NB4 (cell line): ENCODE data around the gene SLC26A9.

Source experiments
- POLR2A ChIP-seq: IDR thresholded peaks from 2 replicates; pipeline ENCODE4 v1.6.1; 2011; ENCODE audit warnings: mild to moderate bottlenecking; ENCODE audit not compliant: insufficient read length; ENCODE audit errors: extremely low read depth
- TF ChIP-seq, protein P1 (sequence below): IDR thresholded peaks from one replicate; pipeline ENCODE4 v1.5.1; 2012; ENCODE audit warnings: low read depth, low read length
- TF ChIP-seq, protein P2 (sequence below): IDR thresholded peaks from 2 replicates; pipeline ENCODE4 v1.6.1; 2011; ENCODE audit warnings: low read depth, low read length

DNA sequence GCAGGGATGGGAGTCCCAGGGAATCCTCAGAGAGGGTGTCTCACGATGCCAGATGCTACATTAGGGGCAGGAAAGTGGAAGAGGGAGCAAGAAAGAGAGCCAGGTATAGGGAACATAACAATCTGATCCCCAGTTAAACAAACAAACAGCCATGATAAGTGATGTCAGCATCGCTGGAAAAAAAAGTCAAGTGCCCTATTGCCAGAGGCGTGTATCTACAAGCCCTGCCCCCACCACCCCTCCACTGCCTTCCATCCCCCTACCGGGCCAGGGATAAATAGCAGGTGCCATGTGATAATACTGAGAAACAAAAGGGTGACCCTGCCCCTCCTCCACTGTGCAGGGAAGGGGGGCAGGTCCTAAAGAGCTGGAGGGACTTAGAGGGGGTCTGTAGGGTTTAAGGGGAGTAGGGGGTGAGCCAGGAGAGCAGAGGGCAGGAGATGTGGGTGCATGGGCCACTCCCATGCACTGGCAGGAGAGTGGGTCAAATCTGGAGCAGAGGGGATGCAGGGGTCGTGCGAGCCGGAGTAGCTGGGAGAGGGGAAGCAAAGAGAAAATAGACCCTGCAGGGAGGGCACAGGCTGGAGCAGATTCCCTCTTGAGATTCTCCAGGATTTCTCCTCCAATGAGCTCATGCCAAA lies 3.4 kb downstream of the SLC26A9 start:
- no peak for TF ChIP-seq POLR2A
- TF ChIP-seq, protein P1, sequence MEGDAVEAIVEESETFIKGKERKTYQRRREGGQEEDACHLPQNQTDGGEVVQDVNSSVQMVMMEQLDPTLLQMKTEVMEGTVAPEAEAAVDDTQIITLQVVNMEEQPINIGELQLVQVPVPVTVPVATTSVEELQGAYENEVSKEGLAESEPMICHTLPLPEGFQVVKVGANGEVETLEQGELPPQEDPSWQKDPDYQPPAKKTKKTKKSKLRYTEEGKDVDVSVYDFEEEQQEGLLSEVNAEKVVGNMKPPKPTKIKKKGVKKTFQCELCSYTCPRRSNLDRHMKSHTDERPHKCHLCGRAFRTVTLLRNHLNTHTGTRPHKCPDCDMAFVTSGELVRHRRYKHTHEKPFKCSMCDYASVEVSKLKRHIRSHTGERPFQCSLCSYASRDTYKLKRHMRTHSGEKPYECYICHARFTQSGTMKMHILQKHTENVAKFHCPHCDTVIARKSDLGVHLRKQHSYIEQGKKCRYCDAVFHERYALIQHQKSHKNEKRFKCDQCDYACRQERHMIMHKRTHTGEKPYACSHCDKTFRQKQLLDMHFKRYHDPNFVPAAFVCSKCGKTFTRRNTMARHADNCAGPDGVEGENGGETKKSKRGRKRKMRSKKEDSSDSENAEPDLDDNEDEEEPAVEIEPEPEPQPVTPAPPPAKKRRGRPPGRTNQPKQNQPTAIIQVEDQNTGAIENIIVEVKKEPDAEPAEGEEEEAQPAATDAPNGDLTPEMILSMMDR: peak; percentile 10
- TF ChIP-seq, protein P2, sequence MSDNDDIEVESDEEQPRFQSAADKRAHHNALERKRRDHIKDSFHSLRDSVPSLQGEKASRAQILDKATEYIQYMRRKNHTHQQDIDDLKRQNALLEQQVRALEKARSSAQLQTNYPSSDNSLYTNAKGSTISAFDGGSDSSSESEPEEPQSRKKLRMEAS: no peak
